ENCODE results near the gene ZNF791.

DNA sequence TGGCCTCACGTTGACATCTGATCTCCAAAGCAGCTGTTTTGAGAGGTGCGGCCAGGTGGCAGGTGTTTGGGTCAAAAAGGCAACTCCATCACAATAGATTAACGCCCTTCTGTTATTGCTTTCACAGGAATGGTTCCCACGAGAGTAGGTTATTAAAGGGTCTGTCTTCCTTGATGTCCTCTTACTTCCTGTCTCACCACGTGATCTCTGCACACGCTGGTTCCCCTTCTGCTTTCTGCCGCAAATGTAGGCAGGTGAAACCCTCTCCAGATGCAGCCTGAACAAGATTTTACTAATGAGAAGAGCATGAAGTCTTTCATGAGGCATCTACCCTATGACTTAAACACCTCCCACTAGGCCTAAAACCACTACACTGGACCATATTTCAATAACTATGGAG is 36.7 kb upstream of the ZNF791 start:
- TF ChIP-seq POLR2A (IDR thresholded peaks at IDR 0.05) (no peak), CTCF (IDR thresholded peaks at IDR 0.05) (no peak), EP300 (IDR thresholded peaks at IDR 0.05) (no peak), POLR2AphosphoS5 (IDR thresholded peaks at IDR 0.05) (no peak)

Data from upper lobe of left lung (tissue), 4 donors.